ENCODE data around the gene ST6GAL2. TPM values are rescaled to one million over a fixed set of nuclear protein-coding genes. Genes with fewer than 3 reads are reported as not detected.

The ST6GAL2 gene
- total RNA-seq, 2 donors from 2014 or later: not detected

DNA sequence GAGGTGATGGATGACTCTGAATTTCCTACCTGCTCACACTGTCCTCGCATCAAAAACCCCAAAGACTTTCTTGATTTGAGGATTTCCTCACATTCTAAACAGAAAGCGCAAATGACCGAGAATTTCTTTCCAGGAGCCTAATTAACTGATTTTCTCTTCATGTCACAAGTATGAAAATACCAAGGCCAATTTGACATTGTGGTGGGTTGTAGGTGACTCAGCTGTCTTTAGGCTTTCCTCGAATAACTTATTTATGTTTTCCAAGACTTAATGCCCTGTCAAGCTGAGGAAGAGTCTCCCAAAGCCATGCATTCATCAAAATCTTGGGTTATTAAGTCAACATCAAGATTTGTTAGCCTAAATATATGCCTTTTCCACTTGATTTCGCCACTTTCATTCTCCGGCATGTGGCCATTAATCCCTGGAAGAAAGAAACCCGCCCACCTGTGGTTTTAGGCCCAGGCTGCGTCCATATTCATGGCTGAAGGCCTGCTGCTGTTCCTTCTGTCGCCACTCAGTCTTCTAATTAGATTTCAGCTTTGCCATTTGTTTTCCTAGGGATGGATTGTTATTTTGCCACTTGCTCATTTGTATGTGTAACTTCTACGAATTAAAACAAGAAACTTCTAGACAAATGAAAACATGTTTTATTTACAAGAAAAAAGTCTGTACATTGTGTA is 84.9 kb downstream of the ST6GAL2 start:
- H3K36me3 Mint-ChIP-seq: no peaks in the 10 kb centered on the region
- ATAC-seq (no peak), DNase-seq (ENCODE audit: low spot score in 2 of 2) (no peak)
- no peak overlapping the region for H3K27ac Mint-ChIP-seq
- H3K9me3 Mint-ChIP-seq: peaks cover 0 to 3% of the 10 kb centered on the region in 2 donors

DNA sequence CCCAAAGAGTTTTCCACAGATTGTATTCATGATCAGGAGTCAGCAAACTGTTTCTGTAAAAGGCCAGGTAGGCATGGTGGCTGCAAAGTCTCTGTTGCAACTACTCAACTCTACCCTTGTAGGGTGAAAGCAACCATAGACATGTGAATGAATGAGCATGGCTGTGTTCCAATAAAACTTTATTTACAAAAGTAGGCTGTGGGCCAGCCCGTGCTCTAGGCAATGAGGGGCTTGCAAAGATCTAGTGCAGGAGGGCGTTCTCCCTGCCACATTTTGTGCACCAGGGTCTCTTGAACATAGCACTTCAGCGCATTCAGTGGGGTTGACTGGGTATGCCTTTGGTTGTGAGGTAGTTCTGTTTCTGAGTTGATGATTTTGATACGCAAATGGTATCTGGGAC is 85.8 kb downstream of the ST6GAL2 start:
- no peak for DNase-seq (ENCODE audit: low spot score in 2 of 2)
- no peaks in the 10 kb centered on the region for H3K36me3 Mint-ChIP-seq
- no peak for ATAC-seq
- no peak overlapping the region for H3K27ac Mint-ChIP-seq
- peaks cover 0 to 3% of the 10 kb centered on the region in 2 donors for H3K9me3 Mint-ChIP-seq

DNA sequence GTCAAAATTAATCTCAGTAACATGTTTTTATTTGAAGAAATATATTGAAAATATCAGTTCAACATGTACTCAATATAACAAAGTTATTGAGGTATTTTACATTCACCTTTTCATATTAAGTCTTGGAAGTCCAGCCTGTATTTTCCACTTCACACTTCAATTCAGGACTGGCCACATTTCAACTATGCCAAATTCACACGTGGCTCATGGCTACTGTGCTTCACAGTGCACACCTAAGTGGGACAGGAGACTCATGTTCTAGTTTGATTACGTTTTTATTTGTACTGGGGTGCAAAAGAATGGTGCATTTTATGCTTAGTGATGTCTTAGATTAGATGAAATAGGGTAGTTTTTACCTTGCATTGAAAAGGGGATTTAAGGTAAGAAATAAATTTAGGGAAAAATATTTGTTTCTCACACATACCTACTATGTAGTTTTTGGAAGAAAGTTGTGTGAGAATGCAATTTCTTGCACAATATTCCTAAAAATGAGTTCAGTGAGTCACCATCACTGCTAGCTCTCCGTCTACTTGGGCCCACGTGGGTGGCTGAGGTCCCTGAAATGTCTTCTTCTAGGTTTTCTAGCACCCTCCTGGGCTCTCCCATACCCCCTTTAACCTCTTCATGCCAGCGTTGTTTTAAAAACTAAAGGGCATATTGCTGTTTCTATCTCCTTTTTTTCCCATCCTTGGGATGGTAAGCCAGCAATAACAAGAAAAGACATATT is 87.0 kb downstream of the ST6GAL2 start:
- no peak for ATAC-seq
- no peak overlapping the region for H3K27ac Mint-ChIP-seq
- no peaks in the 10 kb centered on the region for H3K36me3 Mint-ChIP-seq
- DNase-seq (ENCODE audit: low spot score in 2 of 2): no peak
- peaks cover 0 to 3% of the 10 kb centered on the region in 2 donors for H3K9me3 Mint-ChIP-seq

DNA sequence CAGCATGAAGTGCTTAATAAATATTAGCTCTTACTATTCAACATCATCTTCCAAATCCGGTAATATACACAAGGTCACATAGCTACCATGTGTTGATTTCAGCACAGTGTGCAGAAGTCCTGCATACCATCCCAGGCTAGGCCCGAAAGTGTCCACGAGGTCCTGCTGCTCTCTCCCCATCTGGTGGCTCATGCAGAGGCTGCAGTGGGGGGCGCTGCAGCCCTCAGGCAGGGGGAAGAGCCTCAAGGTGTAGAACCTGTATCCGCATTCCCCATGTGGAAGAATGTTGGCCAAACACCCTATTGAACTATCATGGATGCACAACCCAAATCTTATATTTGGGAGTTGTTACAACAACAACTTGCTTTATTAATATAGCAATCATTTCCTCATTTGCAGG is 88.5 kb downstream of the ST6GAL2 start:
- Mint-ChIP-seq H3K36me3 (no peaks in the 10 kb centered on the region), H3K9me3 (peaks cover 0 to 3% of the 10 kb centered on the region in 2 donors), H3K27ac (no peak overlapping the region)
- no peak for DNase-seq (ENCODE audit: low spot score in 2 of 2)
- ATAC-seq: no peak

DNA sequence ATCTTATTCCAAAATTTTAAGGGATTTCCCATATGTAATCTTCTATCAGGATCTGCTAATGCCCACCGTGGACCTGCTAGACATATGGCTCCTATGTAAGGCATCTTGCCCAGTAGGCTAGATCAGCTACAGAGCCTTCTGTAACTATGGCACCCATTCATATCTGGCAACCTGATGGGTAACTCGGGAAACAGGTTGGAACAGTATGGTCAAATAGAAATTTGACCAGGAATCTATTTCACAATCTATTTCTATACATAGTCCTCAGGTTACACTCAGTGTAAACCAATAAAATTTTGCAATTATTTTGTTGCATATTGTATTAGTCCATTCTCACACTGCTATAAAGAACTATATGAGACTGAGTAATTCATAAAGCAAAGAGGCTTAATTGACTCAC is 93.3 kb downstream of the ST6GAL2 start:
- DNase-seq (ENCODE audit: low spot score in 2 of 2) (no peak), ATAC-seq (no peak)
- Mint-ChIP-seq H3K27ac (no peak overlapping the region), H3K9me3 (peaks cover 0 to 4% of the 10 kb centered on the region in 2 donors), H3K36me3 (no peaks in the 10 kb centered on the region)

DNA sequence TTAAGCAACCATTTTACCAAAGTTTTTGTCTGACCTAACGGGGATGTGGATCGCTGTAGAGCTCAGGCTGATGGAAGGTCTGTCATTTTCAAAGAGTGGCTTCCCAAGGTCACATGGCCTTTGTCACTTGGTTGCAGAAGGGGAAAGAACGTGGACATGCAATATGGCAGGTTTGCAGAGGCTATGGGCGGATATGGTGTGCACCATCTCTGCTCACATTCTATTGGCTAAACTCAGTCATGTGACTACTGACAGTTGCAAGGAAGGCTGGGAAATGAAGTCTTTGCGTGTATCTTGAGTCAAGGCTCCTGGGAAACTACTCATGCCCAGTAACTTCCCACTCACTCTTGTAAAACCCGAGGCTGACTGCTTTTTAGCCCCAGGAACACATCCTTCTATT is 96.8 kb downstream of the ST6GAL2 start:
- no peak overlapping the region for H3K27ac Mint-ChIP-seq
- H3K9me3 Mint-ChIP-seq: peaks cover 0 to 4% of the 10 kb centered on the region in 2 donors
- H3K36me3 Mint-ChIP-seq: no peaks in the 10 kb centered on the region
- DNase-seq (ENCODE audit: low spot score in 2 of 2): no peak
- ATAC-seq: no peak

DNA sequence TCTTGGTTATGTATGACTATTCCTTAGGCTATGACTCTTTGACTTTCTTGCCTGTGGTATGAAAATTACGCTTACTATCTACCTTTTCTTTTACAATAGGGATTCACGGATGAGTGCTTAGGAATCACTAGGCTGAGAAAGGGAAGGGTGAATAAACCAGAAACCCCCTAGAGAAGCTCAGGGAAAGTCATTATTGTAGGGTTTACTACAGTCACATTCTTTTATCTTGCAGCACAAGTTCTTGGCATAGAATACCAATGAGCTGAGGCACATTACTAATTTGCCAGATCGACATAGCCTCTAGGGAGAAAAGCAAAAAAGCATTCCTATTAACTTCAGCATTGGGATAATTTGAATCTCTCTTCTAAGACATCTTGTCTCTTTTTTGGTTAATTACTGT is 103.3 kb downstream of the ST6GAL2 start:
- peaks cover 3 to 8% of the 10 kb centered on the region in 2 donors for H3K9me3 Mint-ChIP-seq
- H3K36me3 Mint-ChIP-seq: peaks cover 0 to 4% of the 10 kb centered on the region in 2 donors
- no peak for ATAC-seq
- no peak for DNase-seq (ENCODE audit: low spot score in 2 of 2)
- no peak overlapping the region for H3K27ac Mint-ChIP-seq

DNA sequence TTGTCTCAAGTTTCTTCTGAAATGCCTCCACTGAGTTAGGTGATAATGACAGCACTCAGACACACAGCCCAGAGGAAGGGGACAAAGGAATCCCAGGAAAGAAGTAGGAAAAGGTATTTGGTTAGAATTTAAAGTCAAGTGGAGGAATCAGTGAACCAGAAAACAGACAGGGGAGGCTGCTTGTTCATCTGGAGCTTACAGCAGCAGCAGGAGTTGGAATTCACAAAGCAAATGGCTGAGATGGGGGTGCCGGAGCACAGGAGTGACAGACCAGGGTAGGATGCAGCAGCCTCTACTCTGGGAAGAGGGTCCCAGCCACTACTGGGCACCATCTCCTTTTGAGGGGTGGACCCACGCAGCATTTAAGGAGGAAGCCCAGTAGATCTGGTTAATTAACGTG is 104.8 kb downstream of the ST6GAL2 start:
- DNase-seq (ENCODE audit: low spot score in 2 of 2): no peak
- peaks cover 3 to 12% of the 10 kb centered on the region in 2 donors for H3K9me3 Mint-ChIP-seq

DNA sequence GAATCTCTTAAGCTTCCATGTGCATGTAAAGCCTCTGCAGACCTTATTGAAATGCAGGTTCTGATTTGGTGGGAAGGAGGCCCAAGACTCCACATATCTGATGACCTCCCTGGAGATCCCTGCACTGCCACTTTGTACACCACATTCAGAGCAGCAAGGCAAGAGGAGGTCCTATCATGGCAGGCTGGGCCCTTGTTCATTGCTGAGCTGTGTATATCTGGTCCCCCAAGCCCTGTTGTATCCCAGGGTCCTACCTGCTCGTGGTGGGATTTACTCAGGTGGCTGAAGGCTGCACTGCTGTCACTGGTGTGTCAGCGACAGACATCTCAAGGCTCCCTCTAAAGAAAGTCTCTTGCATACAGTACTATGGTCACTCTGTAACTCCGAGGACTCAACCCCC is 114.2 kb downstream of the ST6GAL2 start:
- no peak for ATAC-seq
- DNase-seq (ENCODE audit: low spot score in 2 of 2): no peak
- Mint-ChIP-seq H3K9me3 (peaks cover 0 to 4% of the 10 kb centered on the region in 2 donors), H3K36me3 (no peaks in the 10 kb centered on the region), H3K27ac (no peak overlapping the region)

More for the DNA sequence above, 104.8 kb downstream of the ST6GAL2 start:
- Mint-ChIP-seq H3K36me3 (peaks cover 0 to 4% of the 10 kb centered on the region in 2 donors), H3K27ac (no peak overlapping the region)
- no peak for ATAC-seq

DNA sequence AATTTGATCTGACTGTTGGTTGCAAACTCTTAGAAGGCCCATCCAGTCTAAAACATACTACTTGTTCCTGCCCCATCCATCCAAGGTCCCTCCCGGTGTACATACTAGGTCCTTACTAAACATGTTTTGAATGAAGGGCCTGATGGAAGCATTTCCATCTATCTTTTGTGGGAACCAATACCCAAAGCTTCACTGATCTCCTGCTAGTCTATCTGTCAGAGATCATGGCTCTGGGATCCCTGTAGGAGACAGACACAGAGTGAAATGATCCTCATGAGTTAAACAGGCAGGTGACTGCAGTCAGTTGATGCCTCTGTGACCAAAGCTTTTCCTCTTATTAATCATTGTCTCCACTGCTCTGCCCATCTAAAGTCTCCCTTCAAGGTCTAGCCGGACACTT is 115.0 kb downstream of the ST6GAL2 start:
- no peak for ATAC-seq
- Mint-ChIP-seq H3K36me3 (no peaks in the 10 kb centered on the region), H3K9me3 (no peaks in the 10 kb centered on the region), H3K27ac (no peak overlapping the region)
- no peak for DNase-seq (ENCODE audit: low spot score in 2 of 2)

DNA sequence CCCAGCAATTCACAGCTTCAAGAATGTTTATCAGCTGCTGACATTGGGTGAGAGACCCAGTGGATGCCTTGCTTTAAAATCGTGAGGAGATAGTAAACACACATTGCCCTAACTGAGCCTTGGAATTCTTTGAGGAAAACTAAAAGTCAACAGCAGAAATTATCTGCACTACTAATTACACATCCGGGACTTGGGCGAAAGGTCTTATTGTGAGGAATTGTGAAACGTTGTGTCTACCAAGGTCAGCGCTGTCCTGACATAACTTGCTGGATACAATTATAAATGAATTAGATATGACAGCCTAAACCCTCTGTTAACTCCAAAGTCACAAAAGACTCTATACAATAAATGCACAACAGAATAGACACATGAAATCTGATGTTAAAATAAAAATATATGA is 121.4 kb downstream of the ST6GAL2 start:
- no peak for DNase-seq (ENCODE audit: low spot score in 2 of 2)
- peaks cover 0 to 5% of the 10 kb centered on the region in 2 donors for H3K9me3 Mint-ChIP-seq
- ATAC-seq: no peak
- H3K27ac Mint-ChIP-seq: no peak overlapping the region
- H3K36me3 Mint-ChIP-seq: no peaks in the 10 kb centered on the region

DNA sequence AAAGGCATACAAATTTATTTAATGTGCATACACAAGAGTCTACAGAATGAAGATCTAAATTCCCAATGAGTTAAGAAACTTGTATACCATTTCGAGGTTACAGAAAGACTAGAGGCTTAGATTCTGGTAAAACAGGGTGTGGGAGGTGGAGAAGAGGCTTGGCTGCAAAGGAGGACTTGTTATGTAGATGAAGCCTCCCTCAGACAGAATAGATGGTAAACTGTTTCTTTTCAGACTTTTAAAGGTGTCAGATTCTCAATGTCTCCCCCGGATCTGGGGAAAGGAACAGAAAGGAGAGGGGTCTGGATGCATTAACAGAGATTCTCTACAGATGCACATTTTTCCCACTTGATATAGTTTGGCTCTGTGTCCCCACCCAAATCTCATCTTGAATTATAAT is 126.0 kb downstream of the ST6GAL2 start:
- no peaks in the 10 kb centered on the region for H3K36me3 Mint-ChIP-seq
- H3K27ac Mint-ChIP-seq: no peak overlapping the region
- no peak for DNase-seq (ENCODE audit: low spot score in 2 of 2)
- ATAC-seq: no peak
- H3K9me3 Mint-ChIP-seq: peaks cover 0 to 5% of the 10 kb centered on the region in 2 donors

DNA sequence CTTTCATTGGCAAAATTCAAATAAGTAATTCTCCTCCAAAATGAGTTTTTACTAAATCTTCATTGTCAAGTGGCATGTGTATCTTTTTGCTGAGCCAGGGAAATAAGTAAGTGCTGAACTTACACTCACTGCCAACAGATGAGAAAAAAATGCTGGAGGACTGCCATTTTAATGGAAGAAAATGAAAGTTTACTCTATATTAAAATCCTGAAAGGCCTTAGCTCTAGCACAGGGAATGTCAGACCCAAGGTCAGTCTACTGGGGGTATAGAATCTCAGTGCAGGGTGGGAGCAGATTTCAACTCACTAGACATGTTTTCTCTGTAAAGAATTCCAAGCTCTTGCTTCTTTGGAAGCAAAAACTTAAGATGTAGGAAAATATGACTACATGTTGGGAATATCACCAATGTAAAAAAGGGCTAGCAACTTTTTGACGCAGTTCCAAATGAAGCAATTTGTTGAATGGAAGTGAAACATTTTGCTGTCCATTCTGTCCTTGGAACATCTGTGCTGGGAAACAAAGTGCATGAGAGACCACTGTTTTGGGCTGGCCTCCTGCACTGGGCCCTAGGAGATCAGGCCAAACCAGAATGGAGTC is 127.0 kb downstream of the ST6GAL2 start:
- DNase-seq (ENCODE audit: low spot score in 2 of 2) (no peak), ATAC-seq (no peak)
- Mint-ChIP-seq H3K36me3 (no peaks in the 10 kb centered on the region), H3K9me3 (peaks cover 0 to 5% of the 10 kb centered on the region in 2 donors), H3K27ac (no peak overlapping the region)

Measured in activated naive CD4-positive, alpha-beta T cell treated with anti-CD3 and anti-CD28 coated beads, Interleukin-2, amount 50 U/mL, for 72 hours (primary cell).